ENCODE results near the gene CFAP119.

GRCh38 chr16:30774367-30775130, 12.7 kb upstream of the CFAP119 start:
- no peak for TF ChIP-seq FOXJ3 (CRISPR knock-in tag; IDR thresholded peaks at IDR 0.05)
- TF ChIP-seq REST (IDR thresholded peaks at IDR 0.05; ENCODE audit: low read depth, low read length): no peak
- no peak for TF ChIP-seq CTCF (IDR thresholded peaks at IDR 0.05)
- no peak for TF ChIP-seq MXI1 (IDR thresholded peaks at IDR 0.05; ENCODE audit: low read depth, low read length)
- no peak for TF ChIP-seq POLR2AphosphoS5 (IDR thresholded peaks at IDR 0.05; ENCODE audit: low read depth, low read length)
- TF ChIP-seq TAF1 (IDR thresholded peaks at IDR 0.05; ENCODE audit: borderline replicate concordance, low read depth, low read length): no peak
- no peak for TF ChIP-seq EP300 (IDR thresholded peaks at IDR 0.05; ENCODE audit: borderline replicate concordance in 1 of 2, low read depth in 1 of 2, low read length in 1 of 2)
- TF ChIP-seq MAX (IDR thresholded peaks at IDR 0.05; ENCODE audit: low read depth): no peak
- TF ChIP-seq TEAD4 (IDR thresholded peaks at IDR 0.05; ENCODE audit: borderline replicate concordance, insufficient read depth): no peak
- TF ChIP-seq MEF2A (IDR thresholded peaks at IDR 0.05; ENCODE audit: borderline replicate concordance, low read depth): no peak
- TF ChIP-seq YY1 (IDR thresholded peaks at IDR 0.05; ENCODE audit: low read depth): no peak
- no peak for TF ChIP-seq NFIC (IDR thresholded peaks at IDR 0.05; ENCODE audit: borderline replicate concordance)
- TF ChIP-seq NRF1 (IDR thresholded peaks at IDR 0.05; ENCODE audit: low read depth, low read length): no peak

Data from SK-N-SH (cell line).